GM04503 (cell line): ENCODE results near the gene NDUFB8.
"Not testable (repeated sequence)": the region's sequence is repeated elsewhere in the genome, so short reads cannot be mapped to it uniquely, and the experiment has no call there.

Source experiments
- DNase-seq: peaks from one replicate; pipeline ENCODE4 v3.0.0-alpha.2; 2012; ENCODE audit warnings: low read depth

Gene NDUFB8

GRCh38 chr10:100529475-100530298 lies at the start of gene NDUFB8:
NDUFB8 (minus strand) TSS chr10:100529871; CDS start chr10:100529851, 20 bp downstream.
- no peak for DNase-seq

GRCh38 chr10:100576282-100576635 lies 46.6 kb upstream of the NDUFB8 start:
- no peak for DNase-seq

- no peak for DNase-seq
These were observed 46.1 kb upstream of the NDUFB8 start for GRCh38 chr10:100575585-100576281.

GRCh38 chr10:100575146-100575545 lies 45.5 kb upstream of the NDUFB8 start:
- not testable (repeated sequence) for DNase-seq

GRCh38 chr10:100571084-100571856 lies 41.6 kb upstream of the NDUFB8 start:
- no peak for DNase-seq

- DNase-seq, result no peak
These were observed 40.8 kb upstream of the NDUFB8 start for GRCh38 chr10:100570506-100570905.

- DNase-seq, result no peak
These were observed 40.2 kb upstream of the NDUFB8 start for GRCh38 chr10:100569687-100570481.

GRCh38 chr10:100568912-100569311 lies 39.2 kb upstream of the NDUFB8 start:
- DNase-seq, result no peak

- no peak for DNase-seq
These were observed 38.2 kb upstream of the NDUFB8 start for GRCh38 chr10:100567826-100568225.

- no peak for DNase-seq
These were observed 37.6 kb upstream of the NDUFB8 start for GRCh38 chr10:100567249-100567648.

GRCh38 chr10:100566561-100566960 lies 36.9 kb upstream of the NDUFB8 start:
- DNase-seq, result no peak

GRCh38 chr10:100565206-100565985 lies 35.7 kb upstream of the NDUFB8 start:
- no peak for DNase-seq

- DNase-seq, result no peak
These were observed 32.5 kb upstream of the NDUFB8 start for GRCh38 chr10:100562008-100562672.

- DNase-seq, result no peak
These were observed 31.3 kb upstream of the NDUFB8 start for GRCh38 chr10:100561005-100561404.

- DNase-seq, result no peak
These were observed 30.6 kb upstream of the NDUFB8 start for GRCh38 chr10:100560248-100560647.

- no peak for DNase-seq
These were observed 25.2 kb upstream of the NDUFB8 start for GRCh38 chr10:100554902-100555301.

GRCh38 chr10:100553929-100554328 lies 24.3 kb upstream of the NDUFB8 start:
- DNase-seq, result no peak

- no peak for DNase-seq
These were observed 22.1 kb upstream of the NDUFB8 start for GRCh38 chr10:100551738-100552137.

GRCh38 chr10:100551196-100551595 lies 21.5 kb upstream of the NDUFB8 start:
- no peak for DNase-seq

GRCh38 chr10:100544950-100545349 lies 15.3 kb upstream of the NDUFB8 start:
- no peak for DNase-seq

- no peak for DNase-seq
These were observed 7.8 kb upstream of the NDUFB8 start for GRCh38 chr10:100537475-100537874.
